Choroid plexus epithelial cell (primary cell): ENCODE data around the gene PTH2R.
"Not testable (repeated sequence)": the region's sequence is repeated elsewhere in the genome, so short reads cannot be mapped to it uniquely, and the experiment has no call there.

Source experiments
- DNase-seq: peaks from one replicate; pipeline ENCODE4 v3.0.0-alpha.2; 2010; ENCODE audit warnings: low read depth
- H3K4me3 ChIP-seq: 2 replicates; pipeline ENCODE4 v1.5.1; 2011; ENCODE audit warnings: low read depth, mild to moderate bottlenecking, control low read depth, low read length, moderate library complexity
- TF ChIP-seq, protein P1 (sequence below): conservative IDR thresholded peaks from 2 replicates; pipeline ENCODE4 v1.5.1; 2011; ENCODE audit warnings: low read depth, mild to moderate bottlenecking, control low read depth, inconsistent platforms, low read length, moderate library complexity

The PTH2R gene

DNA sequence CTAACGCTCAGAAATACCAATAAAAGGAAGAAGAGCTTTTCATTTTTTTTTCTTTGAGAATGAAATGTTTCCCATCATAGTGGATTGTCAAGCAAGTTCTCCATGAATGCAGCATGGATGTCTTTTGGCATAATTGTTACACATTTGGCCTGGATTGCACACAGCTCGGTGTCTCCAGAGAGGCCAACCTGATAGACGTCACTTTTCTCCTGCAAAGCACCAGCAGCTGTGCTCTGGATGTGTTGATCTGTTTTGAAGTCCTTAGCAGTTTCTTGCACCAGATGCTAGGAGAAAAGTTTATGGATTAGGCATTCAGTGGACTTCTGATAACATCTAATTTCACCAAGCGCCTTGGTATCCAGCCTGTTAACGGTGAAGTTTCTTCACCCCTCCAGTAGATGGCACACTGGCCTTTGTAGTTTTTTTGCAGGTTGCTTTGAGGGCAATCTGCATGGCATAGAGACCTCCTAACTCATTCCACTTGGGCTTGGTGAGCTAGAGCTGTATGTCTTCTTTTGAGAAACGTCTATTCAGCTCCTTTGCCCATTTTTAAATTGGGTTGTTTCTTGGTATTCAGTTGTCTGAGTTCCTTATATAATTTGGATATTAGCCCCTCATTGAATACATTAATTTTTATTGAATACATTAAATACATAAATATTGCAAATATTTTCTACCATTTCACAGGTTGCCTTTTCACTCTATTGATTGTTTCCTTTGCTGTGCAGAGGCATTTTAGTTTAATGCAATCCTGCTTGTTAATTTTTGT lies 59.7 kb downstream of the PTH2R start:
- DNase-seq, result peak; percentile 42
- TF ChIP-seq, protein P1, sequence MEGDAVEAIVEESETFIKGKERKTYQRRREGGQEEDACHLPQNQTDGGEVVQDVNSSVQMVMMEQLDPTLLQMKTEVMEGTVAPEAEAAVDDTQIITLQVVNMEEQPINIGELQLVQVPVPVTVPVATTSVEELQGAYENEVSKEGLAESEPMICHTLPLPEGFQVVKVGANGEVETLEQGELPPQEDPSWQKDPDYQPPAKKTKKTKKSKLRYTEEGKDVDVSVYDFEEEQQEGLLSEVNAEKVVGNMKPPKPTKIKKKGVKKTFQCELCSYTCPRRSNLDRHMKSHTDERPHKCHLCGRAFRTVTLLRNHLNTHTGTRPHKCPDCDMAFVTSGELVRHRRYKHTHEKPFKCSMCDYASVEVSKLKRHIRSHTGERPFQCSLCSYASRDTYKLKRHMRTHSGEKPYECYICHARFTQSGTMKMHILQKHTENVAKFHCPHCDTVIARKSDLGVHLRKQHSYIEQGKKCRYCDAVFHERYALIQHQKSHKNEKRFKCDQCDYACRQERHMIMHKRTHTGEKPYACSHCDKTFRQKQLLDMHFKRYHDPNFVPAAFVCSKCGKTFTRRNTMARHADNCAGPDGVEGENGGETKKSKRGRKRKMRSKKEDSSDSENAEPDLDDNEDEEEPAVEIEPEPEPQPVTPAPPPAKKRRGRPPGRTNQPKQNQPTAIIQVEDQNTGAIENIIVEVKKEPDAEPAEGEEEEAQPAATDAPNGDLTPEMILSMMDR, result peak; percentile 67
- H3K4me3 ChIP-seq, result no peak overlapping the region

GRCh38 chr2:208466920-208467298 lies 60.3 kb downstream of the PTH2R start:
- peak; percentile 45 for DNase-seq
- TF ChIP-seq, protein P1, result no peak
- no peak overlapping the region for H3K4me3 ChIP-seq

GRCh38 chr2:208467564-208467963 lies 61.0 kb downstream of the PTH2R start:
- TF ChIP-seq, protein P1, result no peak
- H3K4me3 ChIP-seq, result no peak overlapping the region
- DNase-seq, result no peak

DNA sequence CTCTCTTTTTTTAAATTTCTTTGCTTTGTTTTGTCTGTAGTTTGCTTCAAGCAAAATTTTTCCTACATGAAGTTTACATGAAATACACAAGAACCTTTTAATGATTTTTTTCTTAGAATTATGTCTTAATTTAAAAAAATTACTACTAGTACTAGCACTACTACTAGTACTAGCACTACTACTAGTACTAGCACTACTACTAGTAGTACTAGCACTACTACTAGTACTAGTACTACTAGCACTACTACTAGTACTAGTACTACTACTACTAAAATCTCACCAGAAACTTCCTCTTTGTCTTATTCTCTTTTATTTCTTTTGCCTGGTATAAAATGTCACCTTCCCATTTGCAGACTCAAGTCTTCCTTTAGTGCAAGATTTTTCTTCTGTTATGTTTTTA lies 71.1 kb downstream of the PTH2R start:
- TF ChIP-seq, protein P1, result no peak
- H3K4me3 ChIP-seq, result no peak overlapping the region
- no peak for DNase-seq

DNA sequence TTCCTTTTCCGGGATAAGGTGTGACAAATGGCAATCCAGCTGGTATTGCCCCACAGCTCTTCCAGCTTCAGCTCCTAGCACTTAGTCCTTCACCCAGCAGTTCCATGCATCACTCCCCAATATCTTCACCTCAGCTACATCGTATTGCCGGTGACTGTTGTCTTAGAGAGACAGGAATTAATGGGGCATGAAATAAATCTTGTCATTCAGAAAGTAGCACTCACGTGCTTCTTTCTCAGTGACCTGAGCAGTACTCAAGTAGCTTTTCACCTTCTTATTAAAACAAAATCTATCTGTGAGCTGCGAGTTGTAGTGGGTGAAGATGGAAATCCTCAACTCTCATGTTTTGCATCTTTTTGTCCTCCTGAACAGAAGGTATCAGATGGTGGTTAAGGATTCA lies 72.8 kb downstream of the PTH2R start:
- H3K4me3 ChIP-seq, result no peak overlapping the region
- TF ChIP-seq, protein P1, result no peak
- DNase-seq, result no peak

GRCh38 chr2:208481945-208482344 lies 75.4 kb downstream of the PTH2R start:
- DNase-seq, H3K4me3 ChIP-seq: not testable (repeated sequence)

- H3K4me3 ChIP-seq, DNase-seq: not testable (repeated sequence)
These were observed 75.9 kb downstream of the PTH2R start for GRCh38 chr2:208482453-208483015.

DNA sequence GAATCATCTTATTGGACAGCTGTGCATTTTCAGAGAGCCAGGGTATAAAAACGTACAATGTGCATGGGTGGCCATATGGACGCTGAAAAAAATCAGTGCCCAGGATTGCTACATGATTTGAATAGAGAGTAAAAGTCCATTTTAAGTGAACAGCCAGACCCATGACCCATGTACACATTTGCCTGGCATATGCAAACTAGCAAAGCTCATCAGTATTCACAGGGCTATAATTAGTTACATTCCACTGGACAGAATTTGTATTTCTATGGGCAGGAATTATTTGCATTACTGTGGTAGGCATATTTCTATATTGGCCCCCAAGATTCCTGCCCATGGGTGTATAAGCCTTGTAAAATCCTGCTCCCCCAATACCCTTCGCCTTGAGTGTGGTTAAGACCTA lies 78.8 kb downstream of the PTH2R start:
- DNase-seq, result no peak
- TF ChIP-seq, protein P1, result no peak
- H3K4me3 ChIP-seq, result no peak overlapping the region
